Measurements from ENCODE around the gene PHC1. TPM values are rescaled to one million over a fixed set of nuclear protein-coding genes. Genes with fewer than 3 reads are reported as not detected.

PHC1 gene
- total RNA-seq, 1 experiment from 2014 or later = 6.9 TPM

DNA sequence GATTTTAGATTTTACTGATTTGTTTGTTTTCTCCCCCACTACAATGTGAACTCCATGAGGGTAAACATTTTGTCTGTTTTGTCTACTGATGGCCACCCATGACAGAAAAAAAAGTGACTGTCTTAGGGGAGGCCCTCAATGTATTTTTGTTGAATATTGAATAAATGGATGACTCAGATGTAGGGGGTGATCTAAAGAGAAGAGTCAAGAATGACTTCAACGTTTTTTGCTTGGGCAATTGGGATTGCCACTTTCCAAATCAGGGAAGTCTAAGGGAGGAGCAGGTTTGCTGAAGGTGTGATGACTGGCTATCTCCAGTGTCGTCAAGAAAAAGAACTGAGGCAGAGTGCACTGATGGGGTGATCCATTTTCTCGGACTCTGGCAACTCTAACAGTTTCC is 10.7 kb upstream of the PHC1 start:
- intact Hi-C loops (cut with micrococcal nuclease) = no loop called here
- no peaks in the 10 kb centered on the region for H3F3A ChIP-seq (ENCODE audit: low read length, unreplicated experiment)
- H3K4me3 ChIP-seq (ENCODE audit: low read length) = no peak overlapping the region
- ChIA-PET POLR2A (ENCODE audit: unreplicated experiment) (no interaction called here), CTCF (no interaction called here)
- H4K20me1 ChIP-seq (ENCODE audit: low read length) = no peaks in the 10 kb centered on the region
- no peak overlapping the region for H3K9ac ChIP-seq (ENCODE audit: low read length)
- no peaks in the 10 kb centered on the region for H3K9me2 ChIP-seq (replicated peaks; ENCODE audit: low read length)
- ATAC-seq (no peak), DNase-seq (no peak)
- H3K36me3 ChIP-seq (ENCODE audit: low read depth, low read length) = no peaks in the 10 kb centered on the region
- H3K79me2 ChIP-seq (ENCODE audit: low read length) = no peaks in the 10 kb centered on the region
- no peak for TF ChIP-seq CTCF (conservative IDR thresholded peaks at IDR 0.05; ENCODE audit: low read depth, low read length)
- TF ChIP-seq EZH2phosphoT487 (IDR thresholded peaks at IDR 0.05; ENCODE audit: borderline replicate concordance, low read length) = no peak
- no peak for TF ChIP-seq EZH2 (IDR thresholded peaks at IDR 0.05; ENCODE audit: low read length, unreplicated experiment)
- no TSS peak for BruUV-seq (replicated peaks)
- no peak overlapping the region for H3K4me2 ChIP-seq (ENCODE audit: low read length)
- H3K4me1 ChIP-seq (ENCODE audit: insufficient read depth, low read length) = no peaks in the 10 kb centered on the region
- no peaks in the 10 kb centered on the region for H3K9me3 ChIP-seq (ENCODE audit: low read length)
- 0 out of 2 replicates have a peak, but pooled peaks cover 5% of the 10 kb centered on the region for H3K27me3 ChIP-seq (ENCODE audit: low read length)
- no peak overlapping the region for H2AFZ ChIP-seq (ENCODE audit: low read length)
- no peak overlapping the region for H3K27ac ChIP-seq (ENCODE audit: low read length)

GRCh38 chr12:8904665-8905064 is 9.6 kb upstream of the PHC1 start:
- Histone ChIP-seq H4K20me1 (ENCODE audit: low read length) (no peaks in the 10 kb centered on the region), H3K27me3 (ENCODE audit: low read length) (no peaks in the 10 kb centered on the region), H2AFZ (ENCODE audit: low read length) (no peak overlapping the region), H3K9ac (ENCODE audit: low read length) (no peak overlapping the region), H3K79me2 (ENCODE audit: low read length) (no peaks in the 10 kb centered on the region), H3K36me3 (ENCODE audit: low read depth, low read length) (no peaks in the 10 kb centered on the region), H3K9me2 (replicated peaks; ENCODE audit: low read length) (no peaks in the 10 kb centered on the region), H3K4me3 (ENCODE audit: low read length) (no peak overlapping the region), H3K27ac (ENCODE audit: low read length) (no peak overlapping the region), H3K4me1 (ENCODE audit: insufficient read depth, low read length) (no peaks in the 10 kb centered on the region), H3K4me2 (ENCODE audit: low read length) (no peak overlapping the region), H3F3A (ENCODE audit: low read length, unreplicated experiment) (no peaks in the 10 kb centered on the region), H3K9me3 (ENCODE audit: low read length) (no peaks in the 10 kb centered on the region)
- intact Hi-C loops (cut with micrococcal nuclease) = no loop called here
- ATAC-seq (no peak), DNase-seq (no peak)
- no TSS peak for BruUV-seq (replicated peaks)
- ChIA-PET CTCF (no interaction called here), POLR2A (ENCODE audit: unreplicated experiment) (no interaction called here)
- TF ChIP-seq EZH2phosphoT487 (IDR thresholded peaks at IDR 0.05; ENCODE audit: borderline replicate concordance, low read length) (no peak), EZH2 (IDR thresholded peaks at IDR 0.05; ENCODE audit: low read length, unreplicated experiment) (no peak), CTCF (conservative IDR thresholded peaks at IDR 0.05; ENCODE audit: low read depth, low read length) (no peak)

DNA sequence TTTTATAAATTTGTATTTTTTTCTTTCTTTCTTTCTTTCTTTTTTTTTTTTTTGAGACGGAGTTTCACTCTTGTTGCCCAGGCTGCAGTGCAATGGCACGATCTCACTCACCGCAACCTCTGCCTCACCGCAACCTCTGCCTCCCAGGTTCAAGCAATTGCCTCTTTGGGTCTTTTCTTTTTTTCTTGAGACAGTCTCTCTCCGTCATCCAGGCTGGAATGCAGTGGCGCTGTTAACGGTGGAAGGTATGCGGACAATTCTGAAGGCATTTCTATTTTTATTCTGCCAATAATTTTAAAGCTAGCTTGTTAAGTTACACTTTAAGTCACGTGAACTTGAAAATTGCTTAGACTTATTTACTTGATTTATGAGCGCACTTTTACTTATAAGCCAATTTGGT is 8.8 kb upstream of the PHC1 start:
- POLR2A ChIA-PET (ENCODE audit: unreplicated experiment) = no interaction called here
- H3K4me1 ChIP-seq (ENCODE audit: insufficient read depth, low read length) = no peaks in the 10 kb centered on the region
- no peak for DNase-seq

More for the DNA sequence above, 8.8 kb upstream of the PHC1 start:
- no peaks in the 10 kb centered on the region for H3K9me2 ChIP-seq (replicated peaks; ENCODE audit: low read length)
- BruUV-seq (replicated peaks) = no TSS peak
- H4K20me1 ChIP-seq (ENCODE audit: low read length) = no peaks in the 10 kb centered on the region
- intact Hi-C loops (cut with micrococcal nuclease) = no loop called here
- ATAC-seq = no peak
- H2AFZ ChIP-seq (ENCODE audit: low read length) = no peak overlapping the region
- H3K9me3 ChIP-seq (ENCODE audit: low read length) = no peaks in the 10 kb centered on the region
- no peaks in the 10 kb centered on the region for H3K27me3 ChIP-seq (ENCODE audit: low read length)
- H3K4me3 ChIP-seq (ENCODE audit: low read length) = no peak overlapping the region
- H3K4me2 ChIP-seq (ENCODE audit: low read length) = no peak overlapping the region
- H3F3A ChIP-seq (ENCODE audit: low read length, unreplicated experiment) = no peaks in the 10 kb centered on the region
- H3K36me3 ChIP-seq (ENCODE audit: low read depth, low read length) = no peaks in the 10 kb centered on the region
- no peak overlapping the region for H3K27ac ChIP-seq (ENCODE audit: low read length)
- TF ChIP-seq CTCF (conservative IDR thresholded peaks at IDR 0.05; ENCODE audit: low read depth, low read length) = no peak
- TF ChIP-seq EZH2 (IDR thresholded peaks at IDR 0.05; ENCODE audit: low read length, unreplicated experiment) = no peak
- TF ChIP-seq EZH2phosphoT487 (IDR thresholded peaks at IDR 0.05; ENCODE audit: borderline replicate concordance, low read length) = no peak
- CTCF ChIA-PET = no interaction called here
- no peaks in the 10 kb centered on the region for H3K79me2 ChIP-seq (ENCODE audit: low read length)
- H3K9ac ChIP-seq (ENCODE audit: low read length) = no peak overlapping the region
